ENCODE measurements around the gene GPR87. TPM values are rescaled to one million over a fixed set of nuclear protein-coding genes. Genes with fewer than 3 reads are reported as not detected.

The GPR87 gene
- total RNA-seq, 1 experiment from 2014 or later, result not detected

- intact Hi-C loops (cut with micrococcal nuclease; ENCODE audit: unreplicated experiment), result no loop called here
These were observed 3.0 kb upstream of the GPR87 start for GRCh38 chr3:151319628-151320027.

DNA sequence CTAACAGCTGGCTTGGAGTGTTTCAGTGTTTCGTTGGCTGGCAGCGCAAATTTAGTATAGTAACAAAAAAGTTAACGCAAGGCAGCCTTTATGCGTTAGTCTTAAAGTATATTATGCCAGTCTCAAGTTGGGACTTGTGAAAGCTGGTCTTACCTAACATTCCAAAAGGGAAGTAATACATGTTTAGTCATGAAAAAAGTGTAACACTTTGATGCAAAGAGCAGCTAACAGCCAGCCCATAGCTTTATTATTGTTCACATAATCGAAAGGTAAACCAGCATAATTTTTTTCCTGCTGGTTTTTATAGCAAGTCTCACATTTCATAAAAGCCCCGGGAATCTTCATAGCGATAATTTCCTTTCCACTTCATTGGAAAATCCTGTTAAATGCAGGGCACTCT is 2.4 kb upstream of the GPR87 start:
- no peak for DNase-seq (ENCODE audit: low spot score)
- no peaks in the 10 kb centered on the region for H3K9me3 ChIP-seq (ENCODE audit: low read depth, low read length, poor library complexity, severe bottlenecking)
- CTCF ChIA-PET, result no interaction called here
- no peak overlapping the region for H3K27ac ChIP-seq (ENCODE audit: low read depth, low read length, poor library complexity, severe bottlenecking)
- TF ChIP-seq EZH2 (IDR thresholded peaks at IDR 0.05; ENCODE audit: borderline replicate concordance, low read depth, low read length, poor library complexity, severe bottlenecking), result no peak
- TF ChIP-seq CTCF (conservative IDR thresholded peaks at IDR 0.05; ENCODE audit: low read depth, low read length), result no peak
- intact Hi-C loops (cut with micrococcal nuclease; ENCODE audit: unreplicated experiment), result no loop called here
- POLR2A ChIA-PET (ENCODE audit: low non-redundant PET), result no interaction called here
- no TSS peak for BruUV-seq (replicated peaks)
- H3K27me3 ChIP-seq (replicated peaks; ENCODE audit: insufficient read depth, low read depth, low read length, poor library complexity), result no peaks in the 10 kb centered on the region
- H3K4me1 ChIP-seq (ENCODE audit: insufficient read depth, low read length, poor library complexity, severe bottlenecking), result peaks cover 8% of the 10 kb centered on the region
- H3K4me3 ChIP-seq (ENCODE audit: low read depth, low read length, poor library complexity, severe bottlenecking), result no peak overlapping the region
- H3K36me3 ChIP-seq (ENCODE audit: insufficient read depth, low read length, poor library complexity, severe bottlenecking), result no peaks in the 10 kb centered on the region

More at GRCh38 chr3:151319628-151320027, 3.0 kb upstream of the GPR87 start:
- POLR2A ChIA-PET (ENCODE audit: low non-redundant PET), result no interaction called here
- peaks cover 13% of the 10 kb centered on the region for H3K4me1 ChIP-seq (ENCODE audit: insufficient read depth, low read length, poor library complexity, severe bottlenecking)
- H3K27ac ChIP-seq (ENCODE audit: low read depth, low read length, poor library complexity, severe bottlenecking), result no peak overlapping the region
- no peaks in the 10 kb centered on the region for H3K9me3 ChIP-seq (ENCODE audit: low read depth, low read length, poor library complexity, severe bottlenecking)
- no peak for DNase-seq (ENCODE audit: low spot score)
- CTCF ChIA-PET, result no interaction called here
- TF ChIP-seq CTCF (conservative IDR thresholded peaks at IDR 0.05; ENCODE audit: low read depth, low read length), result no peak
- no peak for TF ChIP-seq EZH2 (IDR thresholded peaks at IDR 0.05; ENCODE audit: borderline replicate concordance, low read depth, low read length, poor library complexity, severe bottlenecking)
- H3K36me3 ChIP-seq (ENCODE audit: insufficient read depth, low read length, poor library complexity, severe bottlenecking), result no peaks in the 10 kb centered on the region
- H3K27me3 ChIP-seq (replicated peaks; ENCODE audit: insufficient read depth, low read depth, low read length, poor library complexity), result no peaks in the 10 kb centered on the region
- H3K4me3 ChIP-seq (ENCODE audit: low read depth, low read length, poor library complexity, severe bottlenecking), result no peak overlapping the region
- no TSS peak for BruUV-seq (replicated peaks)

DNA sequence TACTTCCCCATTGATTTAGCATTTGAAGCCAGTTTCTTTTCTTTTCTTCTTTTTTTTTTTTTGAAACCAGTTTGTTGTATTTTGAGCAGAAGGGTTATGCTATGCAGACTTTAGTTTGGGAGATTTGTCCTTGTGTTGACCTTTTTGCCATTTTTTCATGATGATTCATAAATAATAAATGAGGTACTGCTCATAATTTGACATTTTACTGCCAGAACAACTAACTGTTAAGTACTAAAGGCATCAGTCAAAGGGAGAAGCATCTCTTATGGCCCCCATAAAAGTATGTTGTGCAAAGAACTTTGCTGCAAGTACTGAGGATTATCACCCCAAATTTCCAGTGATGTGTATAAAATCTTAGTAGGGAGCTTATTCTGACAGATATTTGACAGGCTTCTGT is 1.7 kb upstream of the GPR87 start:
- no peak for DNase-seq (ENCODE audit: low spot score)
- Histone ChIP-seq H3K4me3 (ENCODE audit: low read depth, low read length, poor library complexity, severe bottlenecking) (no peak overlapping the region), H3K4me1 (ENCODE audit: insufficient read depth, low read length, poor library complexity, severe bottlenecking) (peaks cover 5% of the 10 kb centered on the region), H3K9me3 (ENCODE audit: low read depth, low read length, poor library complexity, severe bottlenecking) (no peaks in the 10 kb centered on the region), H3K36me3 (ENCODE audit: insufficient read depth, low read length, poor library complexity, severe bottlenecking) (no peaks in the 10 kb centered on the region), H3K27ac (ENCODE audit: low read depth, low read length, poor library complexity, severe bottlenecking) (no peak overlapping the region), H3K27me3 (replicated peaks; ENCODE audit: insufficient read depth, low read depth, low read length, poor library complexity) (no peaks in the 10 kb centered on the region)
- TF ChIP-seq CTCF (conservative IDR thresholded peaks at IDR 0.05; ENCODE audit: low read depth, low read length) (no peak), EZH2 (IDR thresholded peaks at IDR 0.05; ENCODE audit: borderline replicate concordance, low read depth, low read length, poor library complexity, severe bottlenecking) (no peak)
- ChIA-PET CTCF (no interaction called here), POLR2A (ENCODE audit: low non-redundant PET) (no interaction called here)
- BruUV-seq (replicated peaks), result no TSS peak
- intact Hi-C loops (cut with micrococcal nuclease; ENCODE audit: unreplicated experiment), result no loop called here
